Measurements from ENCODE around the gene ZC3H7A. TPM values are rescaled to one million over a fixed set of nuclear protein-coding genes. Genes with fewer than 3 reads are reported as not detected.

ZC3H7A gene
- total RNA-seq, 1 donor from 2014 or later, result 53.2 TPM

DNA sequence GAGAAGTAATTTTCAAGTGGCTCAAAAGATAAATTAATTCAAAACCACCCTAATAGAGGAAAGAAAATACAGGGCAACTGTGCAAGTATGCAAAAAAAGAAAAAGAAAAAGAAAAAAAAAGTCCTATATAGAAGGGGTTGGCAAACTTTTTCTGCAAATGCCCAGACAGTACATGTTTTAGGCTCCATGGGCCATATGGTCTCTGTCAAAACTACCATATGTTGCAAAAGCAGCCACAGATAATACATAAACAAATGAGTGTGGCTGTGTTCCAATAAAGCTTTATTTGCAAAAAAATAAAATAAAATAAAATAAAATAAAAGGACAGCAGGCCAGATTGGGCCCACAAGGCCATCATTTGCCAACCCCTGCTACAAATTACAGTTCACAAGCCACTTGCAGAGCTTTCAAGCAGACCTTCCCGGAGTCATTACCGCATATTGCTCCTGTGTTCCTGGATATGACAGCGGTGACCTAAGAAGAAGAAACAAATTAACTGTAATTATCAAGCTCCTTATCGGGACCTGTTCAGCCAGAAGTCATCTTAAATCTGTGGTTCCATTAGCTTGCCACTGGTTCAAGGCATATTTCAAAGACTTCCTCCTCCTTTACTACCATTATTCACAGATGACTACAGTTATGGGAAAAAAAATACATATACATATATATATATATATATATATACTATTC is 15.9 kb downstream of the ZC3H7A start:
- no peak for DNase-seq (ENCODE audit: low read depth in 2 of 2)

DNA sequence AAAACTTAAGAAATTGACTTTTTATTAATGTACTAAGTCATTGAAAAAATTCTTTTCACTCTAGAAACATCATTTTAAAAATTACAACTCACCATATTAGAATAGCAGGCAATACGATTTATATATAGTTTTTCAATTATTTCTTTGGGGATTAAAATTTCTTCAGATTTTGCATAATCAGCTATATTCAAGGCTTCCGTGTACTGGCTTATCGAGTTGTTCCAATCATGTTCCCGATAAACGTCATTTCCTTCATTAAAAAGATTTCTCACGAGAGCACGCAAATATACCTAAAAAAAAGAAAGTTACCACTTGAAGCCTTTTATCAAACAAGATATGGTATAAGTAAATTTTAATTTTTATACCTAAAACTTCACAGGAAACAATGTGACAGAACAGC is 18.0 kb downstream of the ZC3H7A start:
- DNase-seq (ENCODE audit: low read depth in 2 of 2), result no peak

DNA sequence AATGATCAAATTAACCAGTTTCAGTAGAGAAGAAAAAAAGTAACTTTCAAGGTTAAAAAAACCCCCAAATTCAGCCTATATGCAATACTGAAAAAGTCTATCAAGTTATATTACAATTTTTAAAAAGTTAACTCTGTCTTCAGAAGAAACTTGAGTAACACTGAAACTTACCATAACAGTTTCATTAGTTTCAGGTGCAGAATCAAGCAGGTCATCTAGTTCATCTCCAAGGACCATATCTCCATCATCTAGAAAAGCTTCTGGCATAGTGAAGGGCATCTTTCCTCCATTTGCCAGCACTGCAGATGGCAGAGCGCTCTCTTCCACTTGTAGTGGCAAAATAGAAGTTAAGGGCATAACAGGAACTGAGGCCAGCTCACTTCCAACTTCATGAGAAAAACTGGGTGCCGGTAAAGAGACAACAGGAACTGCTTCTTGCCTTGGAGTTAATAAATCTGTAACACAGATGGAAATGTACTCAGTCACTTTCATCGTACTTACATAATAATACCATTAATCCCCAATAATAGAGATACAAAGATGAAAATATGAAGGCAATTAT is 22.9 kb downstream of the ZC3H7A start:
- no peak for DNase-seq (ENCODE audit: low read depth in 2 of 2)

DNA sequence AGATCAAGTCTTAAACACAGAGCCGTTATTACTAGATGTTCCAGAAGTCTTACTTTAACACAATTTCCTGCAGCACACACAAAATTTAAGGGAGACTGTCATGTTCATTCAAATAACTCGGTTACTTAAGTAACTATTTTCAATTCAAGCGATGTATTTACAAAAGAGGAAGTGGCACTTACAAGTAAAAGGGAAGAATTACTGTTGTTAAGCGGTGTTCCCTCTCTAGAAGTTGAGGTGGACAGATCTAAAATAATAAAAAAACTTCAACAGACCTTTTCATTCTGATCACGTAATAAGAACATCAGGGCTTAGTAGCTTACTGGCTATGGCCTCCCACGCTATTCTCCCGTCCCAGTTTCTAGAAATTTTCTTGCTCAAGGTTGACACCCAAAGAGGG is 28.2 kb downstream of the ZC3H7A start:
- DNase-seq (ENCODE audit: low read depth in 2 of 2), result no peak

DNA sequence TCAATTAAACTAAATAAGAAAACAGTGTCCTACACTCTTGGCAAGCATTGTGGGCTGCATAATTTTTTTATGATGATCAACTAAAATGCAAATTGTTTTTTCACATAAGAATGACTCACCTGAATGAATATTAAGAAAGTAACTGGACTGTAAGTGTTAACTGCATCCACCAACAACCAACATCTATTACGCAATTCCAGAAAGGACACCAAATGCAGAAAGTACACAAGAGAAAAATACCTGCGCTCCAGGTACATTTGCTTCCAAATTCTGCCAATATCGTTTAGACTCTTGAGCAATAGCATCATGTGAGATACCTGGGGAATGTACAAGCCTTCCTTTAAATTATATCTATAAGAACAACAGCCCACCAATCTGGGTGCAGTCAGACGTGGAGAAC is 34.6 kb downstream of the ZC3H7A start:
- DNase-seq (ENCODE audit: low read depth in 2 of 2), result no peak

DNA sequence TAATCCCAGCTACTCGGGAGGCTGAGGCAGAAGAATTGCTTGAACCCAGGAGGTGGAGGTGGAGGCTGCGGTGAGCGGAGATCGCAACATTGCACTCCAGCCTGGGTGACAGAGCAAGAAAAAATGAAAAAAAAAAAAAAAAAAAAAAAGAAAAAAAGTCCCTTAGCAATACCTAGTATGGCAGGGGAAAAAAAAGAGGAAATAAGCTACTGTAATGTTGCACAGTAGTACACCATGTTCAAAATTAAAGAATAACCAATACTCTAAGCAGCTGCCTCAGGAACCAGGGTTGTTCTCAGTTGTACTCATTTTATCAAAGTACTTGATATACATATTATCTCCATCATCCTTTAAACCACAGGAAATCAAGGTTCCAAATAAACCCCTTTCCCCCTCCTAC is 37.1 kb downstream of the ZC3H7A start:
- DNase-seq (ENCODE audit: low read depth in 2 of 2), result no peak

DNA sequence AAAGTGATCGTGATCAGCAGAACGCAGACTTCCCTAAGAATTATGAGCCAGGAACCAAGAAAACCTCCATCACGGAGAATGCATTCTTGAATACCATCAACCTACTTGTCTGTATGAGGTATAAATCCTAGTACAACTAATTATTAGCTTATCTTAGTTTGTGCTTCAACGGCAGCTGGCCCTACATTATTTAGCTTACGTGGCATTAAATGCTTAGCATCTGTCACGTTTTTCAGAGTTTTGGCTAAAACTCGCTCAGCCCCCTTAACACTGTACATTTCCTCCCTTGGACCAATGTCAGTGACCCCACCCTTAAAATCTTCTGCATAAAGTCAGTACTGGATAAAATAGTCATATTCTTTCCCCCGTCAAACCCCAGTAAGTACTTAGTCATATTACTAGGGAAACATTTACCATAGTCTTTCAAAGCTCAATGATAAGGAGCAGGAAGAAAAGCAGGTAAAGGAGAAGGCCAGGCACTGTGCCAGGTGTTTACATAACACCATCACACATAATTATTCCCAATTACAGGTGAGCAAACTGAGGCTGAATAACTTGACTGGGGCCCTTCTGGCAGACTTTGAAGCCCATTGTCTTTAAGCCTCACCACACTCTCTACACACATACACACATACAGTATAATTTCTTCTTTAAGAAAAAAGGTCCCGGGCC is 37.8 kb downstream of the ZC3H7A start:
- DNase-seq (ENCODE audit: low read depth in 2 of 2), result no peak

DNA sequence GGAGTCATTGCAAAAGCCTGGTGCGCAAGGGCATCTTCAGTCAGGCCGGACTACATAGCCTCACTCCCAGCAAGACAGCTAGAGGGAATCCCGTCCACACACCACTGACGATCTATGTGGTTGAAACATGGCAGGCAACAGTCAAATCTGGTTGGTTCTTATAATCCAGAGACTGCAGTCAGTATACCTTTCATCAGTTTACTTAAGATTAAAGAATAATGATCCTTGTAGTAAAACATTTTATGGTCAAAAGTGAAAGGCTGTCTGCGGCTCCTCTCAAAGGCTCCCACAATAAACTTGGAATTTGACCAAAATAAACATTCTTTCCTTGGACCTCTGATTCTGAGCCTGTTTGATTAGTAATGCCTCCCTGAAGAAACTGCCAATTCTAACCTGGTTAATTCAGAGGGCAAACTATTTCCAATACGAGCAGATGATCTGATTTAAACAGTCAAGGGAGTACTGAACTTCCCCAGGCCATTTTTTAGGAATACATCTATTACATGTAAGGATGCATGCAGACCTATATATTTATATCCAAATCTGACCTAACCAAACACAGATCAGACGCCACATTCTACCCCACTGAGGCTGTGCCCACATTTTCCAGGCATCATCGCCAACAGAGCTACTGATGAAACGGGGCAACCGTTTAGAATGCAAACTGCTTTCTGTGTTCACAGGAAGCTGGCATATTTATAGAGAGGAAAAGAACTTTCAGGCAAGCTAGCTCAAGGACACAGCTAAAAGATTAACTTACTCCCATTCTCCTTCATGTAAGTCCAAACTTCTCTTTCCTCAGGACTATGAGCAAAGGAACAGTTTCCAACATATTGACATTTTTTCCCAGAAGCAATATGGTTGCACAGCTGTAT is 39.1 kb downstream of the ZC3H7A start:
- peak in 1 of 2 donors; percentile 53 for DNase-seq (ENCODE audit: low read depth in 2 of 2)

DNA sequence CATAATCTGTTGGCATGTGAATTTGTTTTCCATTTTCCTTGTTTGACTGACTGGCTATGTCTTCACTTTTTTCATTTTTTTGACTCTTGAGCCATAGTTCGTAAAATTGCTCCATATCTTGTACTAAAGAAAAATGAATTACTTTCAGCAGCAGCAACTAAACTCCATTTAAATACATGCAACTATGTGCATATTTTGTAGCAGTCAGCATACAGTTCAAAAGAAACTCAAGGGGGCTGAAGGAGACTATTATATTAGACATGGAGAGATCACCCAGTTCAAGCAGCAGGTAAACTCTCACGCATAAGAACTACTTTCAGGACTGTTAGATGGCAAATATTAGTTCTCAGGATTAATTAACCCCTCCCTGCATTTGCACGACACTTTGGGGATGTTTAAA is 40.8 kb downstream of the ZC3H7A start:
- DNase-seq (ENCODE audit: low read depth in 2 of 2), result no peak

DNA sequence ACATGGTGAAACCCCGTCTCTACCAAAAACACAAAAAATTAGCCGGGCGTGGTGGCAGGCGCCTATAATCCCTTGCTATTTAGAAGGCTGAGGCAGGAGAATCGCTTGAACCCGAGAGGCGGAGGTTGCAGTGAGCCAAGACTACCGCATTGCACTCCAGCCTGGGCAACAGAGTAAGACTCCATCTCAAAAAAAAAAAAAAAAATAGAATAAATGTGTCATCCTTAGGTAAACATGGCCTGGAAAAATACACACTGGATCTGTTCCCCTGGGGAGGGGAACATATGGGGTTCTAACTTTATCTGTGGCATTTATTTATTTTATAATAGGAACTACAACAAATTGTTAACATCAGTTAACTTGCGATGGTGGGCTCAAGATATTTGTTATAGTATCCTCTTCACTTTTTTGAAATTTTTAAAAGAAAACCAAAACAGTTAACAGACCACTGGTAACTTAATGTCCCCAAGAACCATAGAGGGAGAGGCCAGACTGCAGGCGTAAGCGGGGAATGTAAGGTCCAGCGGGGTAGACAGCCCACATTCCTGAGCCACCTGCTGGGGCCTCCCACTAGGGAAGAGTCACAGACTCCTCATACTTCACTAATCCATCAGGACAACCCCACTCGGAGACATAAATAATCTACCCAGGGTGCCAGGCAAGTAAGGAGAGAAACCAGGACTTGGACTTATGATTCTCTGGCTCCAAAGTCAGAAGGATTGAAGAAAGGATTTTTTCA is 41.9 kb downstream of the ZC3H7A start:
- DNase-seq (ENCODE audit: low read depth in 2 of 2), result no peak

DNA sequence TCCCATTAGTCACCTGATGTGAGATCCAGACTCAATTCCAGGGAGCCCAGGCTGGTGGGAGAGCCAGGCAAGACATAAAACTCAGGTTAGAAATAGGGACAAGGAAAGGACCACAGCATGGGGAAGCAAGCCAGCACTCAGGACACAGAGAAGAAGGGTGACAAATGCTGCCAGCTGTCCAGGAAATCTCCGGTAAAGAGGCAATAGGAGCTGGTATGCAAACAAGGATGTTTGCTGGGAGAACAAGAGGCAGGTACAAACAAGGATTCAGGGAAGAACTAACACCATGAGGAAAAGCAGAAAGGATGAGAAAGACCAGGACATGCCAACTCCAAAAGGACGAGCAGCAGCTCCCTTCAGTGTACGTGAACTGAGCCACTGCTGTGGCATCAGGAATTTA is 44.2 kb downstream of the ZC3H7A start:
- no peak for DNase-seq (ENCODE audit: low read depth in 2 of 2)

DNA sequence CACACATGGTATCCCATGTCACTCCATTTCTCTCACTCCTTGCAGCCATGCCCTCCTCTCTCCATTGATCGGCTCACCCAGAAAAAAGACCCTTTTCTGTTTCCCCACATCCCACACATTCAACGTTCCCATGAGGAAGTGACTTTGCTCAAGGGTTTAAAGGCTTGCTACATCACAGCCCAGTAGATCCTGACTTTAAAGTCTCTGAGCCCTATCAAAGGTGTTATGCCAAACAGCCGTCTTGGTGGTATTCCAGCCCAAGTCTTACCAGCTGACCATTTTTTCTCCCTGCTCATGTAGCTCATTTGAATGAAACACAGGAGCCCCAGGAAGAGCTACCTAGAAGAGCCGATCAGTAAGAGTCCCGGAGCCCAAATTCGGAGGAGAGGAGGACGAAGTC is 47.0 kb downstream of the ZC3H7A start:
- DNase-seq (ENCODE audit: low read depth in 2 of 2), result no peak

DNA sequence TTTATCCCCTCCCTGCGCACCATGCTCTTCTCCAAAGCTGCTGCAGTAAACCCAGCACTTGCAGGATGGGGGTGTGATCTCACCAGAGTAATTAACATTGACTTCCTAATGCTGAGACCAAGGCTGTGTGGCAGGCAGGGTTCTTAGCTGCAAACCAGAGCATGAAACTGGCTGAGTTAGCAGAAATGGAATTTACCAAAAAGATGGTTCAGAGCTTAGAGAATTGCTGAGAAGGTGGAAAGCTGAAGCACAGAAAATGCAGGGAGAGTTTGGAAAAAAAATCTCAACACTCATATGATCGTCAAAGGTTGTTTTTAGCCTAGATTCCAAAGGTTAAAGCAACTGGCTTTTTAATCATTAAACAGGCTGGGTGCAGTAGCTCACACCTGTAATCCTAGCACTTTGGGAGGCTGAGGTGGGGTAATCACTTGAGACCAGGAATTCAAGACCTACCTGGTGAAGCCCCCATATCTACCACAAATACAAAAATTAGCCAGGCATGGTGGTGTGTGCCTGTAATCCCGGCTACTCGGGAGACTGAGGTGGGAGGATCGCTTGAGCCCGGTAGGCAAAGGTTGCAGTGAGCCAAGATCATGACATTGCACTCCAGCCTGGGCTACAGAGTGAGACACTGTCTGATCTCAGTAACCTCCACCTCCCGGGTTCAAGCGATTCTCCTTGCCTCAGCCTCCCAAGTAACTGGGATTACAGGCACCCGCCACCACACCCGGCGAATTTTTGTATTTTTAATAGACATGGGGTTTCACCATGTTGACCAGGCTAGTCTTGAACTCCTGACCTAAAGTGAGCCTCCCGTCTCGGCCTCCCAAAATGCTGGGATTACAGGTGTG is 48.4 kb downstream of the ZC3H7A start:
- no peak for DNase-seq (ENCODE audit: low read depth in 2 of 2)

DNA sequence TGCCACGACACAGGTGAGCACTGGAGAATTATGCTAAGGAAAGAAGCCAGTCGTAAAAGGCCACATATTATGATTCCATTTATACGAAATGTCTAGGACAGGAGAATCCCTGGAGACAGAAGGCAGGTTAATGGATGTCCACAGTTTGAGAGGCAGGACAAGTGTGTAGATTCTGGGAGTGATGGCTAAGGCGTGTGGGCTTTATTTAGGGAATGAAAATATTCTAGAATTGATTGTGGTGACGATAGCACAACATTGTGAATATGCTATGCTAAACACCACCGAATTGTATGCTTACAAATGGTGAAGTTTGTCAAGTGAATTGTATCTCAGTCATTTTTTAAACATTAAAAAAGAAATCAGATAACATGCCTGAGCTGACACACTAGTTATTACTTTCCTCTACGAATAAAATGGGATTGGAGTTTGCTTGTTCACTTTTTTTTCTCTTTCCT is 49.1 kb downstream of the ZC3H7A start:
- DNase-seq (ENCODE audit: low read depth in 2 of 2), result no peak

DNA sequence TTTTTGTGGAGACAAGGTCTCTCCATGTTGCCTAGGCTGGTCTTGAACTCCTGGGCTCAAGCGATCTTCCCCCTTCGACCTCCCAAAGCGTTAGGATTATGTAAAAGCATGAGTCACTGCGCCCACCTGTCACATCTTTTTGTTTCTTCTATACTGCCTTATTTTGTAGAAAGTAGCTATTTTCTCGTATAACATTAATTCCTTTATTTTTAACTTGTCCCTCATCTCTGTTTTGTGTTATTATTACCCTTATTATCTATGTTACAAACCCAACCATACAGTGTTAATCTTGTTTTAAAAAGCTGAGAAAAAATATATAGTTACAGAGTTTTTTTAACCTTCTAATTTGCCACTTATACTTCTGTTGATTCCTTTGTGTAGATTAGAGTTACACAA is 53.0 kb downstream of the ZC3H7A start:
- no peak for DNase-seq (ENCODE audit: low read depth in 2 of 2)

DNA sequence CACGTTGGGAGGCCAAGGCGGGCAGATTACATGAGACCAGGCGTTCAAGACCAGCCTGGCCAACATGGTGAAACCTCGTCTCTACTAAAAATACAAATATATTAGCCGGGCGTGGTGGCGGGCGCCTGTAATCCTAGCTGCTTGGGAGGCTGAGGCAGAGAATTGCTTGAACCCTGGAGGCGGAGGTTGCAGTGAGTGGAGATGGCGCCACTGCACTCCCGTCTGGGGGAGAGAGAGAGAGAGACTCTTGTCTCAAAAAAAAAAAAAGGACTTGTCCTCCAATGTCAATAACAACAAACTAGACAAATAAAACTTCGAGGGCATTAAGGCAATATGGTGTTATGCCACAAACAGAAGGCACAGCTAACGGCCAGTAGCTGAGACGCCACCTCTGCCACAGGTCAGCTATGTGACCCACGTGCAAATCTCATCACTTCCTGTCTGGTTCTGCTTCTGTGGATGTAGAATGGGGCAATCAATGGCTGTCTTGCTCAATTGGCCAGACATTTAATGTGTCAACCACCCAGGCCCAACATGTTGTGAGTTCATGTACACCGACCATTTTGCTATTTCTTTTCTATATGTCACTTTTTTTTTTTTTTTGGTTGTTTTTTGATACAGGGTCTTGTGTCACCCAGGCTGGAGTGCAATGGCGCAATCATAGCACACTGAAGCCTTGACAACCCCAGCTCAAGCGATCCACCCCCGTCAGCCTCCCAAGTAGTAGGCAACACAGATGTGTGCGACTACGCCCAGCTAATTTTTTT is 53.6 kb downstream of the ZC3H7A start:
- peak; percentile 56 to 69 for DNase-seq (ENCODE audit: low read depth in 2 of 2)

DNA sequence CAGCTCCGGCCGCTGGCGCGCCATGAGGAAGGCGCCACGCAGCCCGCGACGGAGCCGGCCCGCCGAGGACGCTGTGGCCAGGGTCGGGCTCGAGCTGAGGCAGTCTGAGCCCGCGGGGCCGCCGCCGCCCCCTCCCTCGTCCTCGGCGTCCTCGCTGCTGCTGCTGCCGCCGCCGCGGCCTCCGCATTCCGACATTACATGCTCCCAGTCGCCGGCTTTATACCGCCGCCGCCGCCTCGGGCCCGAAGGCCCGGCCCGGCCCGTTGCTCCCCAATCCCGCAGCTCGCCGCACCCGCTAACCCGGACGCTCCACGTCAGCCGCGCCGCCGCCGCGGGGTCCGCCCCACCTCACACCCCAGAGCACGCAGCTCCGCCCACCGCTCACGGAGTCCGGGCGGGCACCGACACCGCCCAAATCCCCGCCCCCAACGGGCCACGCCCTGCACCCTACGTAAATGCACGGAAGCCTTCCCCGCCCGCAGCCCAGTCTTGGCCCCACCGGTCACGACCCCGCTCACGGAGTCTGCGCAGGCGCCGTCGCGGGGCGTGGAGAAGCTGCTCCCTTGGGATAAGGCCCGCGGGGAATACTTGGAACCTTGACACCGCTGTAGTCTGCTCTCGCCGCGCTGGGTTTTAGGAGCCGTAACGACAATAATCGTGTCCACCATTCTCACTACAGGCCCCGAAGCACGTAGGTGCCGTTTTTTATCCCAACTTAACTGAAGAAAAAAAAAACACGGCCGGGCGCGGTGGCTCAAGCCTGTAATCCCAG is 54.3 kb downstream of the ZC3H7A start, which contains the start of gene TXNDC11:
Gene TXNDC11 (minus strand): TSS at position 322 of the 772 bp plus-strand sequence. CDS start 127 bp downstream, at position 195.
- peak; percentile 98 to 99 for DNase-seq (ENCODE audit: low read depth in 2 of 2)

DNA sequence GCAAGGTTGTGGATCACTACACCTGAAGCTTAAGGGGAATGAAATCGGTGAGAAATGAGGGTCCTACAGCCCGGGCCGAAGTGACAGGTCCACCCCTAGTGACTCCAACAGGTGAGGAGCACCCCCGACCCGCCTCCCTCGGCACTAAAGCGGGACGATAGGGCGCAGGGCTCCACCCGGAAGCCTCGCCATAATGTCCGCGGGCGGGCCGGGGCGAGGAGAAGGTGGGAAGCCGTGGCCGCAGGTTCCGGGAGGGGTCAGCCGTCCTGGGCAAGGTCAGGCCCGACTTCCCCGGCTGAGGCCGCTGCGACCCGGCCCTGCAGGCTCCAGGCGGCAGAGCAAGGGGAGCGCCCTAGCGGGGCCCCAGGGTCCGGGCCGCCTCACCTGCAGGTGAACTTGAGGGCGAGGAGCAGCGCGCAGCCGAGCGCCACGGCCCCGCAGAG is 54.9 kb downstream of the ZC3H7A start:
- no peak for DNase-seq (ENCODE audit: low read depth in 2 of 2)

DNA sequence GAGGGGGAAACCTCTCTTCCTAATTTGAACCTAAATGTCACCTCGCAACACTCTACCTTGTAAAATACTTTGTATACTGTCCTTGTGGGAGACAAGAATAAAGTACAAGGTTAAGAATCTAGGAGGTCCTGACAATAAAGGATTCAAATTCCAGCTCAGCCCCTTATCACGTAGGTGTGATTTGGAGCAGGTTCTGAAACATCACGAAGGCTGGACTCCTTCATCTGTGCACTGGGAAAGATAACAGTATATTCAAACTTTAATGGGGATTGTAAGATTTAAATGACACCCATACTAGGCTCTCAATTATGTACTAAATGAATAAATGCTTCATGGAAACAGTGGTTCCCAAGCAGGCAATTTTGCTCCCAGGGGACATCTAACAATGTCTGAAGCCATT is 56.5 kb downstream of the ZC3H7A start:
- no peak for DNase-seq (ENCODE audit: low read depth in 2 of 2)
